Anterior cingulate cortex (tissue), 58 donors: ENCODE results near the gene HSF5.
"Not testable (repeated sequence)": the region's sequence is repeated elsewhere in the genome, so short reads cannot be mapped to it uniquely, and the experiment has no call there.

ENCODE experiments used
- DNase-seq, 58 donors: peaks; one replicate each; lab custom pipeline; 2025; lab: John Stamatoyannopoulos, UW

HSF5 gene

DNA sequence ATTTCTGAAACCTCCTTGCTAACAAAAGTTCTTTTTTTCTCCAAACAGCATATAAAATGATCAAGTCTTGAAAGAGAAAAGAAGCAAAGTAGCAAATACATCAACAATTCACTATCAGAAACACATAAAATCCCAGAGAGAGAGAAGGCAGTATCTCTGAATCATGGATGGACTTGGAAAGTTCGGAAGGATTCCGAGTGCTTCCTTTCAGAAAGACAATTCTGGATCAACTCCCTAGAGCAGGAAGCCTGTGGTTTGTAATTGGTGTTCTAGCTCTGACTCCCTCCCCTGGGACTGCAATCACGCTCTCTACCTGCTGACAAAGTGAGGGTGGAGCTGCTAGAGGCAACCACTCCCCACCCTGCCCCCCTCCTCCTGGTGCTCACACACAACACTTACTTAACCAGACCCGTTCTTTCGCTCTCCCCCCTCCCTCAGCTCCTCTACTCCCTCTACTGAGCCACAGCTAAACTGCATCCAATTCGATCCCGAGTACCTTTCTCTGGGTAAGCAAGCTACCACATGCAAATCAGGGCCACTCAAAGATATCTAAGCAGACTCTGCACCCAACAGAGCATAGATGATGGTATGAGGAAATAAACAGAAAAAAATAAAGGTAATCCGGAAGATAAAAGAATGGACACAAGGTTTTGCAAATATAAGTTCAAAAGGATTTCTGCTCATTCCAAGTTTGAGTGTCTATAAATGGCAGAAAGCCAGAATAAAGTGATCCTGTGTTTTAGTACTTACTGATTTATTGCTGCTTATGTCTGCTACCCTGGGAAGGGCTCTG lies 70.7 kb downstream of the HSF5 start, which contains the start of gene RNF43:
TSS of gene RNF43 (minus strand) at position 235 of the 793 bp plus-strand sequence. CDS start 1,957 bp downstream, outside the sequence.
- peak in 57 of 58 donors; percentile 5 to 92 (median 64) for DNase-seq

GRCh38 chr17:58416937-58417299 lies 71.3 kb downstream of the HSF5 start:
- no peak for DNase-seq

DNA sequence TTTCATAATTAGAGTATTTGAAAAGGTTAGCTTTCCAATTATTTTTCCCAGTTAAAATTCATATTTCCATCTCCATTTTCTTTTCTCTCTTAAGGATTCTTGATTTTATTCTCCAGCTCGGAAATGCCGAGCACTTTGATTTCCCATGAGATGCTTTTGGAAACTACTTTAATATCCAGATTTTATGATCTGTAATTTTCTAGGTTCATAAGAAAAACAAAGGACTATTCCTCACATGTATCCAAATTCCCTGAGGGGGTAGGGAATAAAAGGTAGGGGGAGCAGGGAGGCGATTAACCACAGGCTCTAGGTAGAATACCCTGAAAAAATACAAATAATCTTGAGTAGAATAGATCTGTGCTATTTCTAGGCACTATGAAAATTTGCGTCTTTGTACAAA lies 71.8 kb downstream of the HSF5 start:
- no peak for DNase-seq

- DNase-seq = peak in 4 of 58 donors; percentile 0 to 14 (median 2)
Observed at GRCh38 chr17:58415371-58416055, 72.7 kb downstream of the HSF5 start.

- no peak for DNase-seq
Observed at GRCh38 chr17:58414596-58414997, 73.6 kb downstream of the HSF5 start.

DNA sequence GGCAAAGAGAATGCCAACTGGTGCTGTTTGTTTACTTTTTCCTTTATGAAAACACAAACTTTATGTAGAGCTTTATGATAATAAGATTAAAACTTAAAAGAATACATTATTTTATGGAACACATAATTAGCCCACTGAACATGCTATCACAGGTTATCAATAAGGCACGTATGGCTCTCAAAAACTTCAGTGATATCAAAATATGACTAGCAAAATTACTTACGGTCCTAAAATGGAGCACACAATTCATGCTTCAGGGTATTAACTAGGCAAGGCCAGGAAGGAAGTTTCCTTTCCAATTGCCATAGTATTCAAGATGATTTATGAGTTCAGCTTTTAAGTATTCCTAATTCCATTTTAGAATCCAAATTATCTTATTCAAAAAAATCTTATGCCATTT lies 74.5 kb downstream of the HSF5 start:
- no peak for DNase-seq

- no peak for DNase-seq
Observed at GRCh38 chr17:58412961-58413586, 75.1 kb downstream of the HSF5 start.

DNA sequence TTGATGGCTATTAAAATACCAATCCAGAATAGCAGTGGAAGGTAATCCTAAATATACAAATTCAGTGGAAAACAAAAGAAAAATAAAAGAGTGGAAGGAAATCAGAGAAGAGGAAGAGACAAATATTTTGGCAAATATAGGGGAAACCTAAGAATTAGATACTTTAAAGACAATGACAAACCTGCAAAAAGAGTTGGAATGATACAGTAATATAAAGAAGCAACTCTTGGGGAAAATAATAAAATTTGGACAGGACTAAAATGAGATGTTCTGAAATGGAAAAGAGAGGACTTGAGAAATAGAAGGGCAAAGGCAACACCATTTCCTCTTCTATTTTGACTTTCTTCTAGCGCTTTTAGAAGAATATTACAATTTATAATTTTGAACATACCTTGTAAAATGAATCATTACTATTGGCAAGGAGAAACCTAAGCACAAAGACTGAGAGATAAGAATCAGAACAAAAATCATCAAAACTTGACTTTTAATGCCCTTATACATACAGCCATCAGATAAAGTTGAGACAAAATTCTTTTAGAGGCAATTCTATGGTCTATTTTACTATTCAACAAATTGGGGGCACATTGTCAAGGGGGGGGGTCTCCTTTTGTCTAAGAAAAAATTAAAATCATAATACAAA lies 76.0 kb downstream of the HSF5 start:
- DNase-seq = no peak

GRCh38 chr17:58411408-58411894 lies 76.8 kb downstream of the HSF5 start:
- DNase-seq = no peak

GRCh38 chr17:58410714-58411407 lies 77.3 kb downstream of the HSF5 start:
- no peak for DNase-seq

- DNase-seq = no peak
Observed at GRCh38 chr17:58409432-58409831, 78.8 kb downstream of the HSF5 start.

- DNase-seq = no peak
Observed at GRCh38 chr17:58403311-58403710, 84.9 kb downstream of the HSF5 start.

DNA sequence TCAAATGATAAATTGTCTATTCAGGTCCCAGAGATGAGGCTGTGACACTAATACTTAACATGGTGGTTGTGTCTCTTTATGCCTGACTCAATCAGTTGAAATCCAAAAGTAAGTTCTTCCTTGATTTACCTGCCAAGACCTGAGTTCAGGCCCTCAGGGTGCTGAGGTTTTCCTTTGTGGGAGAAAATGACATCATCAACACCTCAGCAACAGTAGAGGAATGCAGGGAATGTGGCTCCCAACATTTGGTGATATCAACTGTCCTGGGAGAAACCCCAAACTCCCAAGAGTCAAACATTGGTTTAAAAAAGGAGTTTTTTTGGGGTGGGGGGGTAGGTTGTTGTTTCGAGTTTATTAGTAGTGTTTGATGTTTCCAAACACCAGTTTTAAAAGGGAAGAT lies 85.5 kb downstream of the HSF5 start:
- DNase-seq = no peak

GRCh38 chr17:58402047-58402446 lies 86.2 kb downstream of the HSF5 start:
- DNase-seq = no peak

- DNase-seq = no peak
Observed at GRCh38 chr17:58401287-58401686, 86.9 kb downstream of the HSF5 start.

- DNase-seq = no peak
Observed at GRCh38 chr17:58400826-58401225, 87.4 kb downstream of the HSF5 start.

- no peak for DNase-seq
Observed at GRCh38 chr17:58399974-58400373, 88.2 kb downstream of the HSF5 start.

DNA sequence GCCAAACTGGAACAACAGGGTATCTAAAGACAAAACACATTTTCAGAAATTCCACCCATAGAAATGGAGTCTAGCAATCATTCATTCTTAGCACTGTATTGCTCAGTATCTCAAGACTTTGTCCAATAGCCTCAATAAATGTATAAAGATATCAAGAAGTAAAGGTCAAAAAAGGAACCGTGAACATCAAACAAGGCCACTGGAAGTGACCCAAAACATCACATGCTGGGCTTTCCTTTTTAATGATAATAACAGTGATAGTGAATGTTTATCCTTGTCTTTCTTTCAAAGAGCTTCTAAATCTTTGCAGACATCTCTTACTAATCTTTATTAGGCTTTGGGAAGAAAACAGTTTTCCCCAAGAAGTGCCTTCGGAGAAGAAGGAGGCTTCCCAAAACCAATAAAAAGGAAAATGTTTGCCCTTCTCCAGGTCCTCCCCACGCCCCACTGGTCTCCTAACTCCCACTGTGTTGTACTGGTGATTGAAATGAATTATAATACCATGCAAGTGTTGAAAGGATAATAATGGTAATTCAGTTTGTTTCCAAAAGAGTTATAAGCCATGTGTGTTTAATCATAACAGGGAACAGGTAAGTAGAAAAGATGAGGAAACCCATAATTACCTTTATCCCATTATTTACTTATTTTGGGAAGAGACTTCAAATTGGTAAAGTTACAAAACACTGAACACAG lies 89.5 kb downstream of the HSF5 start:
- DNase-seq = no peak

DNA sequence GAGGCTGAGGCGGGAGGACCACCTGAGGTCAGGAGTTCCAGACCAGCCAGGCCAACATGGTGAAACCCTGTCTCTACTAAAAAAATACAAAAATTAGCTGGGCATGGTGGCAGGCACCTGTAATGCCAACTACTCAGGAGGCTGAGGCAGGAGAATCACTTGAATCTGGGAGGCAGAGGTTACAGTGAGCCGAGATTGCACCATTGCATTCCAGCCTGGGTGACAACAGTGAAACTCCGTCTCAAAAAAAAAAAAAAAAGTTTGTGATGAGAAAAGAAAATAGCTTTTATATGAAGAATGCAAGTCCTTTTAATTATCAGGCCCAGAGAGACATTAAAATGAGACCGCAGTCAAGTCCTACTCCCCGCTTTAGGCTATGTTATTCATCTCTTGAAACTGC lies 90.8 kb downstream of the HSF5 start:
- not testable (repeated sequence) for DNase-seq

DNA sequence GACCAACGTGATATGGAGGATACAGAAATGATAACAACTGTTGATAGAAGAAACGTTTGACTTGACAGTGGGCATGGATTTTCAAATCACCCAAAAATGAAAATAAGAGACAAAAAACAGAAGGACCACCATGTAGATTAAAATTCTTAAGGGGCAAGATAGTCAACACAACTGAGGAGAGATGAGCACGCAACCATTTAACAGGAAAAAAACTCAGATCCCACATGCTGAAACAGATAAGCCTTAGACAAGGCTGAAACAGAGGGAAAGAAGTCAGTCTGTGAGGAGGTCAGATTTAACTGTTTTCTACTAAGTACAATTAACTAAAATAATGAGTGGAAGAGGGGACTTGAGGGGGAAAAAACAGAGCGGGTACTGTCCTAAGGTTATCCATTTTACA lies 92.0 kb downstream of the HSF5 start:
- DNase-seq = no peak
